Measurements from ENCODE around the gene KRT80. TPM values are rescaled to one million over a fixed set of nuclear protein-coding genes. Genes with fewer than 3 reads are reported as not detected.

KRT80 gene
- polyA plus RNA-seq, 4 donors = 0.13 to 3.2 (median 0.58) TPM

DNA sequence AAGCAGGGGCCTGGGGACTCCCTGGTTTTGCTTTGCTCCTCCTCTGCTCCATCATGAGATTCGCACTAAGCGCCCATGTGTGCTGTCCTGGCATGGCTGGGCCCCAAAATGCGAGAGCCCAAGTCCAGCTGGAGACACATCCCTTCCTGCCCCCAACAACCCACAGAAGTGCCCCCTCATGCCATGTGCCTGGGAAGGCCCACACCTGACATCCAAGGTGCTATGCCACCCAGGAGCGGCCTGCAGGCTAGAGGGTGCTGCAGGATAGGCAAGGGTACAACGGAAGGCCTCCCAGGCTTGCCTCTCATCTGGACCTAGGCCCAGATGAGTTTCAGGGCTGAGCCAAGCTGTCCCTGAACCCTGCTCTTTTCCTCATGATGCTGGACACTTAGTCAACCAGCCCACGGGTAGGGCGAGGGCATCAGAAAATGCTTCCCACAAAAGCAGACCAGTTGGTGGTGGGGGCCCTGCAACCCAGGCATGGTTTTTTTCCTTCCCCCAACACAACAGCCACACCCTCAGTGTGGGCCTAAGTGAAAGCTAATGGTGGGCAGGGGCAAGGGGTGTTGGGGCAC lies 13.2 kb upstream of the KRT80 start:
- H3K9me3 ChIP-seq (ENCODE audit: control insufficient read depth in 2 of 2, insufficient read depth in 1 of 2, low read depth in 1 of 2, low read length in 1 of 2) = no peaks in the 10 kb centered on the region
- DNase-seq (no peak), FAIRE-seq (no peak)
- WGBS, 3 donors = 82 to 92% (median 86%) methylated on average over 7 of the region's 7 CpGs
- no peak overlapping the region for H3K27ac ChIP-seq (ENCODE audit: low read depth in 1 of 3, low read length in 2 of 3)
- H3K36me3 ChIP-seq (ENCODE audit: control insufficient read depth in 3 of 3, insufficient read depth in 2 of 3, low read depth in 1 of 3, low read length in 3 of 3) = no peaks in the 10 kb centered on the region
- H3K4me1 ChIP-seq (ENCODE audit: control insufficient read depth in 3 of 3, insufficient read depth in 2 of 3, low read depth in 1 of 3, low read length in 2 of 3) = peaks cover 0 to 40% (median 2%) of the 10 kb centered on the region in 3 donors
- no peak overlapping the region for H3K4me3 ChIP-seq (ENCODE audit: low read depth in 1 of 3, low read length in 3 of 3)
- no peaks in the 10 kb centered on the region for H3K27me3 ChIP-seq (ENCODE audit: control insufficient read depth in 3 of 3, insufficient read depth in 3 of 3, low read length in 3 of 3)

- WGBS, 3 donors = 84 to 87% (median 86%) methylated on average over 18 of the region's 18 CpGs
- no peak overlapping the region for H3K27ac ChIP-seq (ENCODE audit: low read depth in 1 of 3, low read length in 2 of 3)
- no peaks in the 10 kb centered on the region for H3K36me3 ChIP-seq (ENCODE audit: control insufficient read depth in 3 of 3, insufficient read depth in 2 of 3, low read depth in 1 of 3, low read length in 3 of 3)
- no peak overlapping the region for H3K4me3 ChIP-seq (ENCODE audit: low read depth in 1 of 3, low read length in 3 of 3)
- H3K4me1 ChIP-seq (ENCODE audit: control insufficient read depth in 3 of 3, insufficient read depth in 2 of 3, low read depth in 1 of 3, low read length in 2 of 3) = peaks cover 0 to 40% (median 2%) of the 10 kb centered on the region in 3 donors
- no peaks in the 10 kb centered on the region for H3K9me3 ChIP-seq (ENCODE audit: control insufficient read depth in 2 of 2, insufficient read depth in 1 of 2, low read depth in 1 of 2, low read length in 1 of 2)
- no peaks in the 10 kb centered on the region for H3K27me3 ChIP-seq (ENCODE audit: control insufficient read depth in 3 of 3, insufficient read depth in 3 of 3, low read length in 3 of 3)
- FAIRE-seq (no peak), DNase-seq (no peak)
Measured at GRCh38 chr12:52204095-52204930, 12.5 kb upstream of the KRT80 start.

GRCh38 chr12:52203079-52203921 lies 11.5 kb upstream of the KRT80 start:
- peaks cover 0 to 35% (median 2%) of the 10 kb centered on the region in 3 donors for H3K4me1 ChIP-seq (ENCODE audit: control insufficient read depth in 3 of 3, insufficient read depth in 2 of 3, low read depth in 1 of 3, low read length in 2 of 3)
- no peak overlapping the region for H3K27ac ChIP-seq (ENCODE audit: low read depth in 1 of 3, low read length in 2 of 3)
- no peaks in the 10 kb centered on the region for H3K36me3 ChIP-seq (ENCODE audit: control insufficient read depth in 3 of 3, insufficient read depth in 2 of 3, low read depth in 1 of 3, low read length in 3 of 3)
- H3K9me3 ChIP-seq (ENCODE audit: control insufficient read depth in 2 of 2, insufficient read depth in 1 of 2, low read depth in 1 of 2, low read length in 1 of 2) = no peaks in the 10 kb centered on the region
- FAIRE-seq = no peak
- H3K4me3 ChIP-seq (ENCODE audit: low read depth in 1 of 3, low read length in 3 of 3) = no peak overlapping the region
- peak; percentile 79 to 83 for DNase-seq
- no peaks in the 10 kb centered on the region for H3K27me3 ChIP-seq (ENCODE audit: control insufficient read depth in 3 of 3, insufficient read depth in 3 of 3, low read length in 3 of 3)
- WGBS, 3 donors = 16 to 36% (median 23%) methylated on average over 15 to 19 of the region's 19 CpGs

DNA sequence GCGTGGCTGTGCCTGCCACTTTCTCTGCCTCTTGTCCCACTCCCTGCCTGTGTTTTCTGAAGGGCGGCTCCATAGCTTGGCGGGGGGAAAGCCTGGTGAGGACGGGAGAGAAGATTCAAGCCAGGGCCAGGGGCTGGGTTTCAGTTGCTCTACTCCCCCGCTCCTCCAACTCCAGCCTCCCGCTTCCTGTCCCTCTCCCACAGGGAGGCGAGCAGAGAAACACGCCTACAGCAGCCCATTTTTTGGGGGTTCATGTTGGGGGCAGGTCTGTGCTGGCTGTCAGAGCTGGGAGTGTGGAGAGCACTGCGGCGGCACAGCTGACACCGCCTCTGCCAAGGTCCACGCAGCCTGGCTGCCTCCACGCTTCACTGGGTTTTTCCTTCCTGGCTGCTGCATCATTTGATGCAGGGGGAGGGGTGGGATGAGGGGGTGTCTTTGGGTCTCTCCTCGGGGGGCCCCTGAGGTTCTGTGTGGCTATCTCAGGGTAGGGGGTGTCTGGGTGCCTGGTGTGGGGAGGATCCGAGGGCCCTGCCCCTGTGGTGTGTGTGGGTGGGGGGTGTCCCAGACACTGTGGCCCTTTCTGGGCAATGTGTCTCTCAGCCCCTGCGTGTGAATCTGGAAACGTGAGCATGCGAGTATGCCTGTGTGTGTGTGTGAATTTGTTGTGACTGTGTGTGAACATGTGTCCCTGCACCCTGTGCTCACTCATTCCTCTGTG lies 10.7 kb upstream of the KRT80 start:
- FAIRE-seq = no peak
- Histone ChIP-seq H3K27ac (ENCODE audit: low read depth in 1 of 3, low read length in 2 of 3) (no peak overlapping the region), H3K4me1 (ENCODE audit: control insufficient read depth in 3 of 3, insufficient read depth in 2 of 3, low read depth in 1 of 3, low read length in 2 of 3) (peaks cover 0 to 28% (median 2%) of the 10 kb centered on the region in 3 donors), H3K27me3 (ENCODE audit: control insufficient read depth in 3 of 3, insufficient read depth in 3 of 3, low read length in 3 of 3) (no peaks in the 10 kb centered on the region), H3K36me3 (ENCODE audit: control insufficient read depth in 3 of 3, insufficient read depth in 2 of 3, low read depth in 1 of 3, low read length in 3 of 3) (no peaks in the 10 kb centered on the region), H3K9me3 (ENCODE audit: control insufficient read depth in 2 of 2, insufficient read depth in 1 of 2, low read depth in 1 of 2, low read length in 1 of 2) (no peaks in the 10 kb centered on the region), H3K4me3 (ENCODE audit: low read depth in 1 of 3, low read length in 3 of 3) (no peak overlapping the region)
- no peak for DNase-seq
- 32 to 39% (median 39%) methylated on average over 16 to 18 of the region's 18 CpGs for WGBS, 3 donors

GRCh38 chr12:52201451-52201839 lies 9.6 kb upstream of the KRT80 start:
- Histone ChIP-seq H3K27me3 (ENCODE audit: control insufficient read depth in 3 of 3, insufficient read depth in 3 of 3, low read length in 3 of 3) (no peaks in the 10 kb centered on the region), H3K27ac (ENCODE audit: low read depth in 1 of 3, low read length in 2 of 3) (no peak overlapping the region), H3K4me1 (ENCODE audit: control insufficient read depth in 3 of 3, insufficient read depth in 2 of 3, low read depth in 1 of 3, low read length in 2 of 3) (peaks cover 0 to 24% (median under 1%) of the 10 kb centered on the region in 3 donors), H3K9me3 (ENCODE audit: control insufficient read depth in 2 of 2, insufficient read depth in 1 of 2, low read depth in 1 of 2, low read length in 1 of 2) (no peaks in the 10 kb centered on the region), H3K36me3 (ENCODE audit: control insufficient read depth in 3 of 3, insufficient read depth in 2 of 3, low read depth in 1 of 3, low read length in 3 of 3) (no peaks in the 10 kb centered on the region), H3K4me3 (ENCODE audit: low read depth in 1 of 3, low read length in 3 of 3) (no peak overlapping the region)
- FAIRE-seq = no peak
- no peak for DNase-seq
- WGBS, 3 donors = 42 to 58% (median 55%) methylated on average over 3 of the region's 3 CpGs

DNA sequence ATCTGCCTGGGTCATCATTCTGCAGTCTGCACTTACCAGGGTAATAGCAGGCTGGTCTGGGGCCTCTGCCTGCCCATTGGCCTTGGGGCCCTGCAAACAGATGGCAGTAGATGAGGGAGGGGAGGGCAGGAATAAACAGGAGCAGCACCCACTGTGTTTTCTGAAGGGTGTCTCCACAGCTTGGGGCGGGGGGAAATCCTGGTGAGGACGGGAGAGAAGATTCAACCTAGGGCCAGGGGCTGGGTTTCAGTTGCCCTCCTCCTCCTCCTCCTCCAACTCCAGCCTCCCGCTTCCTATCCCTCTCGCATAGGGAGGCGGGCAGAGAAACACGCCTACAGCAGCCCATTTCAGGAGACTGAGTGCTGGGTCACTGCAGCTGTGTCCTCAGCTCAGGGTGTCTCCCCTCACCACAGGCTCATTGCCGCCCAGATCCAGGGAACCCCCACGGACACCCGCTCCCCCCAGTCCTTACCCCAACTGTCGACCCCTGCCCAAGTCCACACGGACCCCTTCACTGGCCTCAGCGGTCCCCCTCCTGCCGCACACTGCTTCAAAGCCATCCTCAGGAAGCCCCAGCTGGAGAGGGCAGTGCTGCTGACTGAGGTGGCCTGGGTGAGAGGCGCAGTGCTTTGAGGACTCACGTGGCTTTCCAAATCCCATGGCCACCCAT lies 9.1 kb upstream of the KRT80 start:
- DNase-seq = no peak
- H3K27me3 ChIP-seq (ENCODE audit: control insufficient read depth in 3 of 3, insufficient read depth in 3 of 3, low read length in 3 of 3) = no peaks in the 10 kb centered on the region
- WGBS, 3 donors = 83 to 93% (median 90%) methylated on average over 14 to 15 of the region's 15 CpGs
- H3K36me3 ChIP-seq (ENCODE audit: control insufficient read depth in 3 of 3, insufficient read depth in 2 of 3, low read depth in 1 of 3, low read length in 3 of 3) = no peaks in the 10 kb centered on the region
- peaks cover 0 to 21% (median 0%) of the 10 kb centered on the region in 3 donors for H3K4me1 ChIP-seq (ENCODE audit: control insufficient read depth in 3 of 3, insufficient read depth in 2 of 3, low read depth in 1 of 3, low read length in 2 of 3)
- H3K27ac ChIP-seq (ENCODE audit: low read depth in 1 of 3, low read length in 2 of 3) = no peak overlapping the region
- no peaks in the 10 kb centered on the region for H3K9me3 ChIP-seq (ENCODE audit: control insufficient read depth in 2 of 2, insufficient read depth in 1 of 2, low read depth in 1 of 2, low read length in 1 of 2)
- H3K4me3 ChIP-seq (ENCODE audit: low read depth in 1 of 3, low read length in 3 of 3) = no peak overlapping the region
- no peak for FAIRE-seq

DNA sequence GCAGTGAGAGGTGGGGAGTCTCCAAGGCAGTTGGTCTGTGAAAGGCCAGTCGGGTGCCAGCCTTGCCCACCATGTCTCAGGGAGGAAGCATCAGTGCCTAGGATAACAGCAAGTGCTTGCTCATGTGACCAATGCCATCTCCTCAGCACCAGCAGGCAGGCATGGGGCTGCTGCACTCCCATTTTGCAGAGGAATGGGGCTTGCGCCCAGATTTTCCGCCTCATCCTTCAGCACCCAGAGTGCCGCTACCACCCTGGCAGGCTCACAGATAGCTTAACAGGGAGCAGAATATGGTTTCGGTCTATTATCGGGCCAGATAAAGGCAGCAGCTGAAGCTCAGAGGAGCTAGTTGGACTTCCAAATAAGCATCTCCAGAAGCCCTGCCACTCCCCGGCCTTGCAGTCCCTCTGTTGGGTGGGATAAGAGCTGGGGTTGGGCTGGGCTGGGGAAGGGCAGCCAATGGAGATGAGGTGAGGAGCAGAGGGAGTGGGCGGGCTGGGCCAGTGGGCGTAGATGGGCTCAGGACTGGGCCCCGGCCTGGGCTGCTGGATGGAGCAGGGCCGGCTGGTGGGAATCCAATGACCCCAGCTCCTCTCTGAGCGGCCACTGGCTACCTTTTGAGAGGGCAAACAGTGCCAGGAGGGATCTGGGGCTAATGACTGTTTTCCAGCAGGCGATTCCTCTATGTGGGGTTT lies 8.4 kb upstream of the KRT80 start:
- DNase-seq = no peak
- FAIRE-seq = no peak
- H3K4me3 ChIP-seq (ENCODE audit: low read depth in 1 of 3, low read length in 3 of 3) = no peak overlapping the region
- no peaks in the 10 kb centered on the region for H3K36me3 ChIP-seq (ENCODE audit: control insufficient read depth in 3 of 3, insufficient read depth in 2 of 3, low read depth in 1 of 3, low read length in 3 of 3)
- no peak overlapping the region for H3K27ac ChIP-seq (ENCODE audit: low read depth in 1 of 3, low read length in 2 of 3)
- H3K9me3 ChIP-seq (ENCODE audit: control insufficient read depth in 2 of 2, insufficient read depth in 1 of 2, low read depth in 1 of 2, low read length in 1 of 2) = no peaks in the 10 kb centered on the region
- 92 to 95% (median 94%) methylated on average over 13 of the region's 13 CpGs for WGBS, 3 donors
- peaks cover 0 to 15% (median 0%) of the 10 kb centered on the region in 3 donors for H3K4me1 ChIP-seq (ENCODE audit: control insufficient read depth in 3 of 3, insufficient read depth in 2 of 3, low read depth in 1 of 3, low read length in 2 of 3)
- no peaks in the 10 kb centered on the region for H3K27me3 ChIP-seq (ENCODE audit: control insufficient read depth in 3 of 3, insufficient read depth in 3 of 3, low read length in 3 of 3)

All from small intestine (tissue), 7 donors.